ENCODE measurements around the gene RANBP1.

Gene RANBP1

DNA sequence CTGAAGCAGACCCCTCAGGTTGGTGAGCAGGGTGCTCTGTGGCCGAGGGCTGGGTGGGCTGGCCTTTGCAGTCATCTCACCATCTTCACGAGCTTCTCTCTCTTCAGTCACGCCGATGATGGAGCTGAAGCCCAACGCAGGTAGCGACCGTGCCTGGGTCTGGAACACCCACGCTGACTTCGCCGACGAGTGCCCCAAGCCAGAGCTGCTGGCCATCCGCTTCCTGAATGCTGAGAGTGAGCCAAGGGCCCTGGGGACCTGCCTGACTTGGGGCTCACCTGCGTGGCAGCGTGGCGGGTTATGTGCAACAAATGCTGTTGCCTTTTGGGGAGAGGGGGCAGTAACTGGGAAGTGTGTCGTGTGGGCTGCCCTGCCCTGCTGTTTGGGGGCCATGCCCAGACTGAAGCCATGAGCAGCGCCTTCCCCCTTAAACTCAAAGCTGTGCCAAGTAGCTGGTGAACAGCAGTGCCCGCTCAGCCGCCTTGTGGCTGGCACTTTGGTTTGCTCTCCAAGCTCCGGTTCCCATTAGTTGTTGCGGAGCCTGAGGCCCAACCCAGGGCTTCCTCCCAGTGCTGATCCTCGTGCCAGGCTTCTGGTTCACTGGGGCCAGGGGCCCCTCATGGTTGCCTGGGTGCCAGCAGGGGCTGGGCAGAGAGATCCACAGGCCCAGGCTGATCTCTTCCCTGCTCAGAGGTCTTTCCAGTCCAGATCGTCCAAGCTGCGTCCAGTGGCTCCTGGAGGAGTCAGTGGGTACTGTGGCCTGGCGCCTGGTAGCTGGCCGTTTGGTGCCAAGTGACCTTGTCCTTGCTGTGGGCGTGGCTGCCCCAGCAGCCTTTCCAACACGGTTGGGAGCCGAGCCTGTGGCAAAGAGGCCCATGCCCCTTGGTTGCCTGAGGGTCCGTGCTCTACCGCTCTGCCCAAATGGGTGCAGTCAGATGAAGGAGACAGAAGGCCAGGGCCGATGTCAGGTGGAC, 9.6 kb downstream of the RANBP1 start:
- no peak for DNase-seq

DNA sequence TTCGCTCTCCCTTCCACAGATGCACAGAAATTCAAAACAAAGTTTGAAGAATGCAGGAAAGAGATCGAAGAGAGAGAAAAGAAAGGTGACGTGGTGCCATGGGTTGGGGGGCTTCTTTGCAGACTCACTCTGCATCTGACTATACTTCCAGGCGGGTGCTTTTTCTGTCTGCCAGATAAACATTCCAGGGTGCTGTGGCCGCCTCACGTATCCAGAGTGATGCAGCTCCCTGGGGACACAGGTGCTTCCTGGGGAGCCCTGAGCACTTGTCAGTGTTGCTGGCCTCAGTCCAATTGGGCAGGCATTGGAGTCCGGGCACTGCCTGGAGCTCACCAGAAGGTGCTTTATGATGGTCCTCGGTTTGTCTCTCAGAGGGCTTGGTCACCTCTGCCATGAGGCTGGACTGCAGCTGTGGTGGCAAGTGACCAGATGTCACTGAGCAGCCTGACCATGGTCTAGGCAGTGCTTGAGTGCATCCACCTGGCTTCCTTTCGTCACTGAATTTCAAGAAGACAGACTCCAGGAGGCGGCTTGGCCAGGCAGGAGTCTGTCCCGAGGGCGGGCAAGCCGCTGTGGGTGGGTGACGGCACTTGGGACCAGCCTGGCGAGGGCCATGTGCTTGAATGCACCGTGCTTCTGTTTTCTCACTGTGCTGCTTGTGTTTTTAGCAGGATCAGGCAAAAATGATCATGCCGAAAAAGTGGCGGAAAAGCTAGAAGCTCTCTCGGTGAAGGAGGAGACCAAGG, 10.6 kb downstream of the RANBP1 start:
- no peak for DNase-seq

DNA sequence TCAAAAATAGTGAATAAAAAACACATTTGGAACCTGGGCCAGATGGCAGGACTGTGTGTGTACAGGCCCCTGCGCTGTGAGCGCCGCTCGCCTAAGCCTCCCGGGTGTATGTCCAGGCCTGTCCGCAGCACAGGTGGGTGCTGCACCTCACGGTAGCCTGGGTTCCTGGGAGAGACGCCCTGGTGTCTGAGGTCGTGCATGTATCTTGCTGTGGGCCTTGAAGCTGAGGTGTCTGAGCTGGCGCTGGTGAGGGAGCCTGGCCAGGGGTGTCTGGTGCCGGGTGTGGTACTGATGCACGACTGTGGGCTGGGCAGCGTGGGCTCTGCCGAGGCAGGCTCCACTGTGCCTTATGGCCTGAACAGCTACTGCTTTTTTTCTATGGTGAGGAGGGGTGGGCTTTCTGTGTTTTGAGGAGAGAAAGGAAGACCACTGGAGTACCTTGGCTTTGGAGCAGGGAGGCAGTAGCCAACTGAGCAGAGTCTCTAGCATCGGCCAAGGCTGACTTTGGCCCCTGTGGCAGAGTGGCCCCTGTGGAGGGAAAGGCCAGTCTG, 11.5 kb downstream of the RANBP1 start:
- DNase-seq = no peak

DNA sequence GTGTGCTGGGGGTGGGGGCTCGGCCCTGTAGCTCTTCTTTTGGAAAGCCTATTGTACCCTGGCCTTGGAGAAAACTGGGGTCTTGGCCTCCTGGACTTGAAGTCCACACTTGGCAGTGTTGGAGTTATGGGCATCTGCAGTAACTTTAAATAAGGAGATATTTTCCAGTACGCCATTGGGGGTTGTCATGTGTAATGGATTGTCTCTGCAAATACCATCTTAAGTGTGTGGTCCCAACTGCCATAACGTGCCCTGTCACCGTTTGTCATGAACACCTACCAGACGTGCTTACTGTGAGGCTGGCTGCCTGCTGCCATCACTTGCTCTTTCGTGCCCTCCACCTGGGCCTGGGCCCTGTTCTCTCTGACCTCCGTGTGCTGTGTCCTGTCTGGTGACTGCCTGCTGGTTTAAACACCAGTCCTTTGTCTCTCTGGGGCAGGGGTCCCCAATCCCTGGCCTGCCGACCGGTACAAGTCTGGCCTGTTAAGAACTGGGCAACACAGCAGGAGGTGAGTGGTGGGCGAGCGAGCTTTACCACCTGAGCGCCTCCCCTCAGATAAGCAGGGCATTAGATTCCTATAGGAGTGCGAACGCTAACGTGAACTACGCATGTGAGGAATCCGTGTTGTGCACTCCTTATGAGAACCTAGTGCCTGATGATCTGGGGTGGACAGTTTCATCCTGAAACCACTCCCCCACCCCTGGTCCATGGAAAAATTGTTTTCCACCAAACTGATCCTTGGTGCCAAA, 12.1 kb downstream of the RANBP1 start:
- no peak for DNase-seq

DNA sequence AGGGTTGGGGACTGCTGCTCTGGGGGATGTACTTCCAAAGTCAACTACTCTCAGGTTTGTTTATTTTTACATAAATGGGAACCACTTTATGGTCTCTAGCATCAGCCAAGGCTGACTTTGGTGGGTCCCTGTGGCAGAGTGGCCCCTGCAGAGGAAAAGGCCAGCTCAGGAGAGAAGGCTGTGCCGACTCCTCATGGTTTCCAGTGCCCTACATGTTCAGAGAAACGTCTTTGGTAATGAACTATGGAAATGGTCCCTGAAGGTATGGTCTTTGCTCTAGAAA, 12.7 kb downstream of the RANBP1 start:
- DNase-seq = no peak

DNA sequence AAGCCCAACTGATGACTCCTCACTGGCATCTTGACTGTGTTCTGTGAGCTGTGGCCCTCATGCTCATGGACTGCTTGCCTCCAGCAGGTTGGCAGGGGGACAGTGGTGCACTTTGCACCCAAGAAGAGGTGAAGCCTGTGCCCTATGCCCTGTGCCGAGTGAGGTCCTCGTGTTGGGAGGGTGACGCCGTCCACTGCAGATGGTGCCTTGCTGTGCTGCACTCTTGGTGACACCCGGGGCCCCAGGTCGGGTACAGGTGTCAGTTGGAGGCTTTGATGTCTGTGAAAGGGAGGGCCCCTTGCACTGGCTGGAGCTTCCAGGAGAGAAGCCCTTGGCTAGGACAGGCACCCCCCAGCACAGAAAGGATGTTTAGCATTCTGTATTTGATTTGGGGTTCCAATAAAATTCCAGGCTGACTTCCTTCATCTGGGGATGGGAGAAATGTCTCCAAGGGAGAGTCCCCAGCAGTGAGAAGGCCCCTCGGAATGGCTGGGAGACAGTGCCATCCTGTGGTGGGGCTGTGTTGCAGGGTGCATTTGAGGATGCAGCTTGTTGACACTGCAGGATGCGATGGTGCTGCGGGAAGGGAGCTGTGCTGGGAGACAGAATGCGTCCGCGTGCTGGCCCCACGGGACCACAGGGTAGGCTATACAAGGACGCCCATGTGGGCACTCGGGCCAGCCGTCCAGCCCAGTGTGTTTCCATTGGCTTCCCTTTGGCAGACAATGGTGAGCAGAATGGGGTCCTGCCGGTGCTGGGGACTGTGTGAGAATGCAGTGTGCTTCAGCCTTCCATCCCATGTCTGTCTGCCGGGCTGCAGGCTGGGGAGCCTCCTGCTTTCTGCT, 13.2 kb downstream of the RANBP1 start:
- DNase-seq = no peak

DNA sequence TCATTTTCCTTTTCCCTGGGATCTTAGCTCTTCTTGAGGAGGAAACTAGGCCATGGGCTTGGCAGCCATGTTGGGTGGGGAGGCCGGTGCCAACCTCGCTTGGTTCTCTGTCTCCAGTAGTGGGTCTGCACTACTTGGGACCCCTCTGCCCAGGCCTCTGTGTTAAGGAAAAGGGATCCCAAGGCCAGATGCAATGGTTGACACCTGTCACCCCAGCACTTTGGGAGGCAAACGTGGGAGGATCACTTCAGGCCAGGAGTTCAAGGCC, 13.8 kb downstream of the RANBP1 start:
- DNase-seq = no peak

DNA sequence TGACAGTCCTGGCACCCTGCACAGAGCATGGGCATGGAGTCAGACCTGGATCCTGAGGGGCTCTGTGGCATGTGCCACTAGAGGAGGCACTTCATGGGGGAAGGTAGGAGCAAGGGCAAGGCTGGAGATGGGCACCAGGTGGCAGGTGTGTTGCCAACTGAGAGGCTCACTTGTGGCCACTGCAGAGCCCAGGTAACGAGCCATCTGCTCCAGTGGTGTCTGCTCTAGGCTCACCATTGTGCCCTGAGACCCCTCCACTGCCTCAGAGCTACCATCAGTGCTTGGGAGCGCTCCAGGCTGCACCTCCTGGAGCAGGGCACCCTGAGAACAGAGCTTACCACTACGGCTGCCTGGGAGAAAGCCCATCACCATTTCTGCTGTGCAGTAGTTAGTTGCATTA, 14.4 kb downstream of the RANBP1 start:
- no peak for DNase-seq

DNA sequence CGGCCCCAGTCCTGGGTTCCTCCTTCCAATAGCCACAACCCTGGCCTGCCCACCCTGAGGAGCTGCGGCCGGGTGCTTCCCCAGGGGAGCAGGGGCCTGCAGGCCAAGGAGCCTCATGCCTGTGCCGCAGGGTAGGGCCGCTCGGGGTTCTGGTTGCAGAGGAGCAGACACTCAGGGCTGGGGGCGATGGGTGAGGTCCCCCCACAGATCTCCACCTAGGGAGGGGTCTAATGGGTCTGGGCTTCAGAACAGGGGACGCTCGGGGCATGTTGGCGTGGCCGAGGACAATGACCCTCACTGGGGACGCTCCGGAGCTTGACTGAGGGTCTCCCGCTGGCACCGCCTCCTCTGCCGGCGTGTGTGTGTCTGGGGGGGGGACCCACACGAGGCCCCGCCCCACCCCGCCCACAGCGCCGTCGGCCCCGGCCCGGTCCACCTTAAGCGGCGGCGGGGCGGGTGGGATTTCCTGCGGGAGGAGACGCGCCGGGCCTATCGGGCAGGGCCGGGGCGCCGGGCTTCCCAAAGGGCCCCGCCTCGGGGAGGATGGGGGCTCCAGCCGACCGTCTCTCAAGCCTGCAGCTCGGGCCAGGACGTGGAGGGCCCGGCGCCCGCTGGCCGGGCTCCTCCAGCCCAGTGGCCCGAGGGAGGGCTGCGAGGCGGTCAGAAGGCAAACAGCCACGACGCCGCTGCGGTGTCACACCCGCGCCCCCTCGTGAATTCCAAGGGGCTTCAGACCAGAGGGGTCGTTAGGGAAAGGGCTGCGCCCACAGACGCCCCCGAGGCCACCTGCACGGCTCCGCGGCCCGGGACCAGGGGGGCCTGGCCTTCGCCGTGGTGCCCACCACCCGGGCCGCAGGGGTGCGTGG, 15.1 kb downstream of the RANBP1 start:
- DNase-seq = no peak

DNA sequence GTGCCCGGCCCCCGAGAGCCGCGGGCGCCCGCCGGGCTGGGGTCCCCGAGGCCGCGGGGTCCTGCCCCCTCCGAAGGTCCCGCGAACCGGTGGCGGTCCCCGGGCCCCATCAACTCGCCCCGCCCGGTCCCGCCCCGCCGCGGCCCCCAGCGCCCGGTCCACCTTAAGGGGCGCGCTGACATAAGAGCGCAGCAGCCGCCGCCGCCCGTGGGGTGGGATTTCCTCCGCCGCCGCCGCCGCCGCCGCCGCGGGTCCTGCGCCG, 15.6 kb downstream of the RANBP1 start, which contains the start of gene ZDHHC8:
Gene ZDHHC8 (plus strand): TSS at position 208 of the 262 bp plus-strand sequence. CDS start 144 bp downstream, outside the sequence.
- DNase-seq = no peak

DNA sequence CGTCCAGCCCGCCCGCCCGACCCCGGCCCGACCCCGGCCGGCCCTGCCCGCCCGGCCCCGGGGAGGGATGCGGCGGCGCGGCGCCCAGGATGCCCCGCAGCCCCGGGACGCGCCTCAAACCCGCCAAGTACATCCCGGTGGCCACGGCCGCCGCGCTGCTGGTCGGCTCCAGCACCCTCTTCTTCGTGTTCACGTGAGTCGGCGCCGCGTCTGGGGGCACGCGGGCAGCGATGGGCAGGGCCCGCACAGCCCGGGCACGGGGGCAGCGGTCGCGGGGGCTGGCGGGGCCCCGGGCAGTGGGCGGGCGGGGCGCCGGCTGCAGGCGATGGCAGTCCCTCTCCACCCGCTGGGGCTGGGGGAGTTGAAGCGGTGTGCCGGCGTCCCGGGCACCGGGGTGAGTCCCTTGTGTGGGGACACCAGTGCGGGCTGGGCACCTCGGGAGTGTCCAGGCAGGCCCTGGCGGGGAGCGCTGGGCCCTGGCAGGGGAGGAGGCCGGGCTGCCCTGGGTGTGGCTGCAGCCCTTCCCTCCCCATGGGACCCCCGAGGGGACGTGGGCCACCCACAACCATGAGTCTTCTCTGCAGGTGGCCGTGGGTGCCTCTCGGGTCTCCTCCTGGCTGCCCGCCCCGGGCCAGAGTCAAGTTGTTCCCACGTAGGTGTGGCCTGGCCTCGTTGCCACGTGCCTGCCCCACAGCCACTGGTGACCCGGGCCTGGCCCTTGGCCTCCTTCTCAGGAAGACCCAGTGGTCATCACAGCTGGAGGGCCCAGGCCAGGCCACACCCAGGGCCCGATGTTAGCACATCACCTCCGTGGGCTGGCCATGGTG, 16.2 kb downstream of the RANBP1 start:
- no peak for DNase-seq

DNA sequence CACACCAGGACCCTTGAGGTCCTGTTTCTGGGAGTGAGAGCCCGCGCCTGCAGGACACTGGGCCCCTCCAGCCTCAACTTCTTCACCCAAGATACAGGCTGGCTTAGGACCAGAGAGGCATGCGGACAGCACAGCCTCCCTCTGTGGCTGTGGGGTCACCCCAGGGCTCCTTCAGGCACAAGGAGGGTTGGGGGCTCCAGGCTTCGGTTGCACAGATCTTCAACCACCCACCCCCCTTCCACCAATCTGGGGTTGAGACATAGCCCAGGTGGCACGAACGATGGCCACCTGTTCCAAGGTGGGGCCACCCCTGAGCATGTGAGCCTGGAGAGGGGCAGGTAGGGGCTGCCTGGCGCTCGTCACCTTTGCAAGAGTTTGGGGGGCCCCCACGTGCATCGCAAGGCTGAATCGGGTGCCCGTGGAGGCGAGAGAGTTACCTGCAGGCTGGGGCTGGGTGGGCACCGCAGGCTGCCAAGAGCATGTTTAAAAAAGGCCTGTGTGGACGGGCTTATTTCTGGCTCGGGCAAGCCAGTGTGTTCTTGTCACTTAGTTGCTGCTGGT, 16.9 kb downstream of the RANBP1 start:
- no peak for DNase-seq

DNA sequence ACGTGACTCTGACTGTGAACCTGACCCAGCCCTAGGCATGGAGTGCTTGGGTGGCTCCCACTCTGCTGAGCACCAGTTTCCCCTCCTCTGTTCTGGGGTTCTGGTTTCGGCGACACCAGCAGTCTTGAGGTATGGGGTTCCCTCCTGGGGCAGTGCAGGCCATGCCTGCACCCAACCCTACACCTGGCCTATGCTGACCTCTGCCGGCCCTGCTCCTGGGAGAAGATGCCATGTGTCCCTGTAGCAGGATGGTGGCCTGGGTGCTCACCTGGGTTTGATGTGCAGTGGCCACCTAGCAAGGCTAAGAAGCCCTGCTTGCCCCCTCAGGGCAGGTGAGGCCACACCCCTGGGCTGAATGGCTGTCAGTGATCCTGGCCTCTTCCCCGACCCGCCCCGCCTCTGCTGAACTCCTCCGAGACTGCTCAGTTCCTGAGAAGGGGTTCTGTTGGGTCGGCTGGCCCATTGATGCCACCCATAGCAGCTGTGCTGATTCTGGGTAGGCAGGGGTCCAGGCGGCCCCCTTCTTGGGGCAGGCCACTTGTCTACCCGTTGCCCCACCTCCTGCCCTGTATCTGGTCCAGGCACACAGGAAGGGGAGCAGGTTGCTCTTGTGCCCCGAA, 18.1 kb downstream of the RANBP1 start:
- DNase-seq = no peak

DNA sequence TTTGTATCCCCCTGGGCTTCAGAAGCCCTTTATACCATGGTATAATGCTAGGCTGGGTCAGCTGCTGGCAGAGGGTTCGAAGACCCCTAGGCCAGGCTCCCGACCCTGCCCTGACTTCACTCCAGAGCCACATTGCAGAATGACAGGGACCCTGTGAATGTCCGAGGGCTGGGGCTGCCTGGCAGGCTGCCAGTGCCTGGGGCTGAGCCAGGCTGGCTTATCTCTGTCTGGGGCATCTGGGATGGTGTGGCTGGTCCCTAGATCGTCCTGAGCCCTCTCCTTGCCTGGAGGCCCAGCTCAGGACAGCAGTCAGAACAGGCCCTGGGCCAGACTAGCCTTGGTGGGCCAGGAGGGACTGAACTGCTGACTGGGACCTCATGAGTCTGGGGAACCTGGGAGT, 19.4 kb downstream of the RANBP1 start:
- no peak for DNase-seq

DNA sequence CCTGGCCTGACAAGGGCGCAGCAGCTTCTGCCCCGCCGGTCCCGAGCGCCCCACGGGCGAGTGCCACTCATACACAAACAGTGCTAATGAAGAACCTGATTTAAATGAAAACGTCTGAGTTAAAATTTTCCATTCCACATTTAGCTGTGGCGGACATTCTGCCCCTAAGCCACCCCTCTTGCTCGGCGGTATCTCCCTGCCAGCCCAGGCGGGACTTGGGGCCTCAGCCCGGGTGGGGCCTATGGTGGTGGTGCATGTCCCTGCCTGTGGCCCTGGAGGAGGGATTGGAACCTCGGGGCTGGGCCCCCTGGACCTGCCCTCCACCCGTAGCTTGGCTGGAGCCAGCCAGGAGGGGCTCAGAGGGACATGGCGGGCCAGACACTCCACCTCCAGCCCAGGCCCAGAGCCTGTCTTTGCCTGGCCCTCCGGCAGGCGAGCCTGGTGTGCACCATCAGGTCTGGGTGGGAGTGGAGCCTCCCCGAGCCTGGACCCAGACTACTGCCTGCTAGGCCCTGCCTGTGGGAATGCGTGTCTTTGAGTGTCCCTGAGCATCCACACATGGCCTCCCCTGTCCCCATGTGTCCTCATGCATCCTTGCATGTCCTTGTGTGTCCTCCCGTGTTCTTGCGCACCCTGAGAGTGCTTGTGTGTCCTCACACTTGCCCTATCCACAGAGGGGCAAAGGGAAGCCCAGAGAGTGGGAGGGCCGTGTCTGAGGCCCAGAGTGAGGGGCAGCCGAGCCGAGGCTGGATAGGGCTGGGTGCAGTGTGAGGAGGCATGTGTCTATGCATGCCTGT, 20.1 kb downstream of the RANBP1 start:
- DNase-seq = no peak

DNA sequence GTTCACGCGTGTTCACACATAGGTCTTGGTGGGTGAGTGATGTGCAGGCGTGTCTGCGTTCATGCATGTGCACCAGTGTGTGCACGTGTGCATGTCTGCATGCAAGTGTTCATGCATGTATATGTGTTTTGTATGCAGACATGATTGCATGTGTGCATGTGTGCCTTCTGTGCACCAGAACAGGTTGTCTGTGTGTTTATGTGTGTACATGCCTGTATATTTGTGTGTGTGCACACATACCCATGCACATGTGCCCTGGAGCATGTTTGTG, 20.6 kb downstream of the RANBP1 start:
- no peak for DNase-seq

DNA sequence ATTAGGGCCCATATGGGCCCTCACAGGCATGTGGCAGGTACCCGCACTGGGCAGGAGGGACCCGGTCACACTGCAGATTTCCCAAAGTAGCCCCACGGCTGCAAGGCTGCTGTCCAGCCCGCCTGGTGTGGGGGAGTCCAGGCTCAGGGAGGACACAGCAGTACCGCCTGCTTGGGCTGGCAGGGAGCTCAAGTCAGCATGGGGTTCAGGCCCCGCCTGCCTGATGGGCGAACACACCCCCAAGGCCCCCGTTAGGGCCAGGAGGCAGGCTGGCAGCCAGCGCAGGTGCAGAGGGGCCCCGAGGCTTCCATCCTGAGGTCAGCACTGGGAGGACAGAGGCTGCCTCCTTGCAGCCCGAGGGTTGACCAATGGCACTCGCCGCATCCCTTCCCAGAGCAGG, 21.2 kb downstream of the RANBP1 start:
- DNase-seq = no peak

DNA sequence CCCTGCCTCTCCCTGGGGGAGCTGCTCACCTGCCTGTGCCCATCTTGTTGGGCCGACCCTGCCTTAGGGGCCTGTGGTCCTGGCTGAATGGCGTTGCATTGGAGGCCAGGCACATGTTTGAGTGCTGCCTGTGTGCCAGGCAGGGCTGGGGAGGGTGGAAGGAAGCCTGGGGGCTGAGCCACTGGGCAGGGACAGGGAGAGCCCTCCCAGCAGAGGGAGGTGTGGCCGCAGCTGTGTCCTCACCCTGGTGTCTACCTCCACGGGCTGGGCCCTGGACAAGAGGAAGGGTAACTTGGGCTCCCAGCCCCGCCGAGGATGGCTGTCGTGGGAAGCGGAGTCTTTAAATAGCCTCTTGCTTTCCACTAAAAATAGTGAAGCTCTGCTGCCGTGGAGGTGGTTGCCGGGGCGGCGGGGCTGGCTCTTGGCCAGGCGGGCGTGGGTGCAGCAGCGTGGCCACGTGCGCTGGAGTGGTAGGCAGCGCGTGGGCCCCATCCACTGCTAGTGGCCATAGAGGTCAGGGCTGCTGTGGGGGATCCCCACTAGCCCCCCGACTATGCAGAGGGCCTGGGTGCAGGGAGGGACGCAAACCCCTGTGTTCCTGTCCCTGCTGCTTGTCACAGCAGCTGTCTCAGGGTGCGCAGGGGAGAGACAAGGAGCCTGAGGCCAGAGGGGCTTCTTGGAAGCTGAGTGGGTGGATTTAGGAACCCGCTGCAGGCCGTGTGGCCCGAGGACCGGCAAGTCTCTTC, 21.9 kb downstream of the RANBP1 start:
- no peak for DNase-seq

DNA sequence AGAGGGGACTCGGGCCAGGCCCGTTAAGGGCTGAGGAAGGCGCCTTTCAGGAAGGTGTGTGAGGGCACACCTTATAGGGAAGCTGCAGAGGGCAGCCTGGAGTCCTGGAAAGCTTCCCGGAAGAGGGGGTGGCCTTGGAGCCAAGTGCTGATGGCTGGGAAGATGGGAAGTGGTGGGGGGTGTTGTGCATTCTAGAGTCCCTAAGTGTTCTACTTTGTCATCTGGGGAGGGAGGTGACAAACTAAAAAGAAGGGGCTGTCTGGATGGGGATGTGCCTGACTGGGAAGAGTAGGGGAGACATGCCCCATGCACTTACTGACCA, 22.5 kb downstream of the RANBP1 start:
- DNase-seq = no peak
